ENCODE results near the gene BCL7B.
"Not testable (repeated sequence)": the region's sequence is repeated elsewhere in the genome, so short reads cannot be mapped to it uniquely, and the experiment has no call there.

BCL7B gene

DNA sequence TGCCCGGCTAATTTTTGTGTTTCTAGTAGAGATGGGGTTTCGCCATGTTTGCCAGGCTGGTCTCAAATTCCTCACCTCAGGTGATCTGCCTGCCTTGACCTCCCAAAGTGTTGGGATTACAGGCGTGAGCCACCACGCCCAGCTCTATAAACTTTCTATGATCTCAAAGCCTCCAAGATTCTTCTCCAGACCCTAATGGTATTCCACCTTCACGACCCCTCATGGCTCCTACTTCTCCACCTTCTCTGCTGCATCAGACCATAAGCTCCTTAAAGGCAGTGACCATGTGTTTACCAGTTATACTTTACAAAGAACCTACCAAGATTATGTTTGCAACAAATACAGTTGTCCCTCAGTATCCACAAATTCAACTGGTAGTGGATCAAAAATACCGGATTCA lies 25.3 kb downstream of the BCL7B start:
- DNase-seq, result no peak

GRCh38 chr7:73530800-73531199 lies 26.7 kb downstream of the BCL7B start:
- DNase-seq, result no peak

- DNase-seq, result no peak
These were observed 30.3 kb downstream of the BCL7B start for GRCh38 chr7:73526896-73527821.

GRCh38 chr7:73526158-73526494 lies 31.4 kb downstream of the BCL7B start:
- not testable (repeated sequence) for DNase-seq

DNA sequence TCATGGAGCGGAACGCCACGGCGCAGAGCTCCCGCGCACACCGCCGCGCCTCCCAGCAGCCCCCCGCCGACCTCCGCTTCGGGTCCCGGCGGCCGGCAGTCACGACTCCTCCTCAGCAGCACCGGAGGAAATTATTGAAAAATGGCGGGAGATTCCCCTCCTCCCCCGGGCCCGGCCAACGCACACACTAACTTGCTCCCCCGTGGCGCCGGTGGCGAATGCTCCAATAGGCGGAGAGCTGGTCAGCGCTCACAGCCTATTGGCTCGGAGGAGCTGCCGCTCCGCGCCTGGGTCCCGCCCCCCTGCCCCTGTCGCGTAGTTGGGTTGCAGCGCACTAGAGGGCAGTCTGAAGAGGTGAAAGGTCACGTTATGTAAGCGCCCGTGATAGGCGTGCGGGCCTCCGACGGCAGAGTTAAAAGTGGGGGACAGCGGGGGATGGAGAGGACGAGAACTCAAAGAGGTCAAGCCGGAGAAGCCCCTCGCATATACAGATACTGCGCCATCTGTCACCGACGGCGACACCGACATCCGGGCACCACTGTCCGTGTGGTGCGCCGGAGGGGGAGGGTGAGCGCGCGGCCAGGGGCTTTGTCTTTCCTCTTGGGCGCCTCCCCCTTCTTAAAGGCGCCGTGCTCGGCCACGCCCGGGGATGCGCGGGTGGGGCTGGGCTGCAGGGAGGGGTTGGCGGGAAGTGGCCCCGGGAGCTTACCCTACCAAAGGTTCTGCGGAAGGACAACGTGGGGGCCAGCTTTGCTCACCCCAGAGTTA lies 35.2 kb downstream of the BCL7B start, which contains the start of gene BAZ1B:
Gene BAZ1B (minus strand): TSS at position 189 of the 768 bp plus-strand sequence. CDS start 360 bp downstream, outside the sequence.
- peak; percentile 97 for DNase-seq

DNA sequence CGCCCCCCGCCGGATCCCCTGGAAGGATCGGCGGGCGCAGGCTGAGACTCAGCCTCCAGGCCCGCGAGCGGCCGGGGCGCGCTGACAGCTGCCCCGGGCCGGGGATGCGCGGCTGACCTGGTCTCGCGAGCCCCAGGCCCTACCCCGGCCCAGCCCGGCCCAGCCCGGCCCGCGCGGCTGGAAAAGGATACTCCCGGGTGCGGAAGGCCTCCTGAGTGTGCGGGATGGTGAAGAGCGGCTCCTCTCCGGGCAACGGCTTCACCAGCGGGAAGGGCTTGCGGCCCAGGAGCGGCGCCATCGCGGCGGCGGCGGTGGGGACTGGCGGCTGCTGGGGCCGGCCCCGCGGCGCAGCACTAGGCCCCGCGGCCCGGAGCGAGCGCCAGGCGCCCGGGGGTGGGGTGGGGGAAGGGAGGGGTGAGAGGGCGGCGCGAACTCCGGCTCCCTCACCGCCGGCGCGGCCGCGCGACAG lies 35.8 kb downstream of the BCL7B start:
- DNase-seq, result no peak

- peak; percentile 28 for DNase-seq
These were observed 36.5 kb downstream of the BCL7B start for GRCh38 chr7:73520673-73521635.

- DNase-seq, result no peak
These were observed 37.4 kb downstream of the BCL7B start for GRCh38 chr7:73519867-73520672.

DNA sequence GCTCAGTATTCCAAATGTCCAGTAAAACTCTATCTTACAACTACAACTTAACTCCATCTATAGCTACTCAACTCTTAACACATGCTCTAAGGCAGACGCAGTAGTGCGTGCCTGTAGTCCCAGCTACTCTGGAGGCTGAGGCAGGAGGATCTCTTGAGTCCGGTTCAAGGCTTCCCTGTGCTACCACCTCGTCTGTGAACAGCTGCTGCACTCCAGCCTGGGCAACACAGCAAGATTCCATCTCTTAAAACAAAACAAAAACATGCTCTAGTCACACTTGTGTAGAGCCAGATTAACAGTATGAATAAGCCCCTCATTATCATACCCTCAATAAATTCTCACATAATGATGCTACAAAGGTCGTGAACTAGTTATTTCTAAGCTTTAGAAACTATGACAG lies 39.0 kb downstream of the BCL7B start:
- no peak for DNase-seq

DNA sequence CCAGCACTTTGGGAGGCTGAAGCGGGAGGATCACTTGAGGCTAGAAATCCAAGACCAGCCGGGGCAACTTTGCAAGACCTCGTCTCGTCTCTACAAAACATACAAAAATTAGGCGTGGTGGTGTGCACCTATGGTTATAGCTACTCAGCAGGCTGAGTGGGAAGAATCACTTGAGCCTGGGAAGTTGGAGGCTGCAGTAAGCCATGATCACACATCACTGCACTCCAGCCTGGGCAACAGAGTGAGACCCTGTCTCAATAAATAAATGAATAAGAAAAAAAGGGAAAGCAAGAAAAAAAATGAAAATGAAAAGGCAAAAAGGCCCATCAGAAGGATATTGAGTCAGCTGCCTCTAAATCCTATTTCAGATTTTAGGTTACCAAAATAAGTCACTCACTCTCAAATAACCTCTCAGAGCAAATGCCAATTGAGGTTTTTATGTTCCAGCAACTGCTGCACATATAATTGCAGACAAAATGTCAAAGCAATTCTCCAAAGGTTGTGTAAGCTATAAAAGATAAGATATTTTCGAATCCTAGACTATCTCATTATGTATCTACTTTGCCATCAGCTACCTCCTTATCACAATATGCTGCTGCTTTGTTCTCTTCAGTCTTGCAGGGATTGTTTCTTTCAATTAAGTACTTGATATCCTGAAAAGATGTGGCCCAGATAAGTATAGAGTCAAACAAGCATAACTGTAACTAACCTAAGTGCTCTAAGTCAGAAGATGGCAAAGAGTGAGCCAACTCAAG lies 40.1 kb downstream of the BCL7B start:
- no peak for DNase-seq

- no peak for DNase-seq
These were observed 42.3 kb downstream of the BCL7B start for GRCh38 chr7:73515178-73515577.

- peak; percentile 89 for DNase-seq
These were observed 45.3 kb downstream of the BCL7B start for GRCh38 chr7:73512018-73512780.

GRCh38 chr7:73509463-73509862 lies 48.0 kb downstream of the BCL7B start:
- peak; percentile 81 for DNase-seq

- no peak for DNase-seq
These were observed 49.9 kb downstream of the BCL7B start for GRCh38 chr7:73507556-73507955.

DNA sequence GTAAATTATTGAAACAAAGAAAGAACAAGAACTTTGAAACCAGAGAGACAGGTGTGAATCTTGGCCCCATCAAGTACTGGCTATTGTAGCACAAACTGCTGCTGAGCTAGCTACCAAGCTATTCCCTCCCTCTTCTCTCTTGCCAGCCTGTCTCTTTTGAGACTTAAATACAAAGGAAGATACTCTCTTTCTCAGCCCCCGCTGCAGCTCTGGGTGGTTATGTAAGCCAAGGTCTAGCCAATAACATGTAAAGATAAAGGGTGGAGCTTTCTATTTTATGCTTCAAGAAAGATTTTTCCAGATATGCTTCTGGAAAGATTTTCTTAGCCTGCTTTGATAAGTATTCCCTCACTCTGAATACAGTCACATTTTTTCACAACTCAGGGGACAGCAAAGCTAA lies 52.6 kb downstream of the BCL7B start:
- no peak for DNase-seq

DNA sequence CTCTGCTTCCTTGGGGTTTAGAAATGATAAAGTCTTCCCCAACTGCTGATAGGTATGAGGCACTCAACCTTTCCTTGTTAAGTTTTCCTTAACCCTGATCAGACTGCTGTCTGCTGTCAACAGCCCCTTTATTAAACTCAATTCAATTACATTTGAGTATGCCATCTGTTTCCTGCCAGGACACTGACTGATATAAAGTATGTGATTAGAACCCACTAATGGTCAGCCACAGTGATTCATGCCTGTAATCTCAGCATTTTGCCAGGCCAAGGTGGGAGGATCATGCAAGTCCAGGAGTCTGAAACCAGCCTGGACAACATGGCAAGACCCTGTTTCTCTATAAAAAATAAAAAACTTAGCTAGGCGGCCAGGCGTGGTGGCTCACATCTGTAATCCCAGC lies 53.5 kb downstream of the BCL7B start:
- no peak for DNase-seq

DNA sequence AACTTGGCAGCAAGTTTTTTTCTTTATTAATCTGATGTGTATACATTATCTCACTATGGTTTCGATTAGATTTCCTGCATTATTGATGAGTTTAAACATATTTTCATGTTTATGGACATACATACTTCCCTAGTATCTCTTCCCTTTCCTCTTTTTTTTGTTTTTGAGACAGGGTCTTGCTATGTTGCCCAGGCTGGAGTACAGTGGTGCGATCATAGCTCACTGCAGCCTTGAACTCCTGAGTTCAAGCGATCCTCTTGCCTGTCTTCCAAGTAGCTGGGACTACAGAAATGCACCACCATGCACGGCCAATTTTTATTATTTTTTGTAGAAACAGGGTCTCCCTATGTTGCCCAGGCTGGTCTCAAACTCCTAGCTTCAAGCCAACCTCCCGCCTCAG lies 54.3 kb downstream of the BCL7B start:
- no peak for DNase-seq

- DNase-seq, result no peak
These were observed 60.9 kb downstream of the BCL7B start for GRCh38 chr7:73496626-73497025.

DNA sequence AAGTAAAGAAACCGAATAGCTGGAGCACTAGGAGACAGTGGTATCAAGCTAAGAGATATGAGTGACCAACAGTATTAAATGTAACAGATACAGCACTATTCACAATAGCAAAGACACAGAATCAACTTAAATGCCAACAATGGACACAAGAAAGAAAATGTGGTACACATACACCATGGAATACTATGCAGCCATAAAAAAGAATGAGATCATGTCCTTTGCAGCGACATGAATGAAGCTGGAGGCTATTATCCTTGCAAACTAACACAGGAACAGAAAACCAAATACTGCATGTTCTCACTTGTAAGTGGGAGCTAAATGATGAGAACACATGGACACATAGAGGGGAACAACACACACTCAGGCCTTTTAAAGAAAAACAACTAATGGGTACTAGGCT lies 62.0 kb downstream of the BCL7B start:
- not testable (repeated sequence) for DNase-seq

DNA sequence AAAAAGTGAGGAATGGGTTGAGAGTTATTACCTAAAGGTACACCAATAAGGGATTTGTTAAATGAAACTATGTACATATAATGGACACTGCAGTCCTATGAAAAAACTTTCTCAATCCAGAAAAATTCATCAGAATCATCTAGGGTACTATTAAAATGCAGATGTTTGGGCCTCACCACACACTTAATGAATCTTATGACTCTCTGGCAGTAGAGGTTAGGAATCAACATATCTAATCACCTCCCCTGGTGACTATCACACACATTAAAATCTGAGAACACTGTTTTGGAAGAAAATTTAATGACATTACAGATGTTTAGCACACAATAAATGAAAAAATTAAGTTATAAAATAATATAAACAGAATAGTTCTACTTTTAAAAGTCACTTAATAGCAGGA lies 67.5 kb downstream of the BCL7B start:
- no peak for DNase-seq
